HG02884 (cell line): ENCODE results near the gene EIF4H.
A peak's percentile ranks its signal among the peaks of the same experiment; 100 is the strongest.
"Not testable (repeated sequence)": the region's sequence is repeated elsewhere in the genome, so short reads cannot be mapped to it uniquely, and the experiment has no call there.

Experiments used
- ATAC-seq: cut with Tn5 transposase; IDR thresholded peaks from one replicate; pipeline ENCODE4 v1.9.1; 2021; ENCODE audit warnings: mild to moderate bottlenecking, moderate library complexity; ENCODE audit not compliant: unreplicated experiment

Gene EIF4H

GRCh38 chr7:74173866-74174605 is at the start of gene EIF4H:
Gene EIF4H (plus strand): TSS chr7:74174356. CDS start chr7:74174384, 28 bp downstream.
- peak; percentile 68 for ATAC-seq

GRCh38 chr7:74126220-74126880 is 47.8 kb upstream of the EIF4H start:
- no peak for ATAC-seq

GRCh38 chr7:74129887-74130286 is 44.3 kb upstream of the EIF4H start:
- no peak for ATAC-seq

- no peak for ATAC-seq
Observed at GRCh38 chr7:74130518-74130917, 43.6 kb upstream of the EIF4H start.

GRCh38 chr7:74134117-74134620 is 40.0 kb upstream of the EIF4H start:
- no peak for ATAC-seq

GRCh38 chr7:74138334-74138867 is 35.8 kb upstream of the EIF4H start:
- no peak for ATAC-seq

DNA sequence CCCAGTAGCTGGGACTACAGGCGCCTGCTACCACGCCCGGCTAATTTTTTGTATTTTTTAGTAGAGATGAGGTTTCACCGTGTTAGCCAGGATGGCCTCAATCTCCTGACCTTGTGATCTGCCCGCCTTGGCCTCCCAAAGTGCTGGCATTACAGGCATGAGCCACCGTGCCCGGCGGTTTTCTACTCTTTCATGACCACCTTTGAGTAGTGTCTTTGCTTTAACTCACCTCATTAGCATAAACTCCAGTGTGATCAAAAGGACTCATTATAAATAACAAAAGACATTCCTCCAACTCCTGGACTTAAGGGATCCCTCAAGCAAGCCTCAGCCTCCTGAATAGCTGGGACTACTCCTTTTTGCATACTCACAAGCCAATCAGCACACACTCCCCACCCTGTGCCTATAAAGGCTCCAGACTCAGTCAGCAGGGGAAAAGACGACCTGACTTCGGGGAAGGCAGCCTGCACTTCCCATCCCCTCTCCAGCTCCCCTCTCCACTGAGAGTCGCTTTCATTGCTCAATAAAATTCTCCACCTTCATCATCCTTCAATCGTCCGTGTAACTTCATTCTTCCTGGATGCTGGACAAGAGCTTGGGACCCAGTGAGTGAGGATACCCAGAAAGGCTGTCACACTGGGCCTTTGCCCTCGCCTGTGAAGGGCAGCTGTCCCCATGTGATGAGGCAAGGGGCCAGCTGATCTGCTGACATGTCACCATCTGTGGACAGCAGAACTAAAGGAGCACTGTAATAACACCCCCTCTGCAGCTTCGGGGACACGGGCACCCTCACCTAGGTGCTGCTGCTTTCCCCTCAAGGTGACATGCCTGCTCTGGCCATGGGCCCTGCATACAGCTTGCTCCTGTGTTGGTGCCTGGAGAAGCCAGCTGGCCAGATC is 35.0 kb upstream of the EIF4H start:
- no peak for ATAC-seq

DNA sequence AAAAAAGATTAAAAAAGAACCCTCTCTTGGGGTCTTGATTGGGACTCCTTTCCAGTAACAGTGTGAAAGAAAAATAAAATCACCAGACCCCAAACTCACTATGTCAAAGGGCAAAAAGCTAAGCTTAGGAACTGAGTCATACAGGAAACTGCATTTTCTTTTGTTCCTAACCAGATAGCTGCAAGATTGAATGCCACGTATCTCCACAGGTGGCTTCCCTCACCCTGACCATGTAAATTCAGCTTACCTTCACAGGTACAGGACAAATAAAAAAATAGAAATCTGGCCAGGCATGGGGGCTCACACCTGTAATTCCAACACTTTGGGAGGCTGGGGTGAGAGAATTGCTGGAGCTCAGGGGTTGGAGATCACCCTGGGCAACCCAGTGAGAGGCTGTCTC is 32.5 kb upstream of the EIF4H start:
- no peak for ATAC-seq

DNA sequence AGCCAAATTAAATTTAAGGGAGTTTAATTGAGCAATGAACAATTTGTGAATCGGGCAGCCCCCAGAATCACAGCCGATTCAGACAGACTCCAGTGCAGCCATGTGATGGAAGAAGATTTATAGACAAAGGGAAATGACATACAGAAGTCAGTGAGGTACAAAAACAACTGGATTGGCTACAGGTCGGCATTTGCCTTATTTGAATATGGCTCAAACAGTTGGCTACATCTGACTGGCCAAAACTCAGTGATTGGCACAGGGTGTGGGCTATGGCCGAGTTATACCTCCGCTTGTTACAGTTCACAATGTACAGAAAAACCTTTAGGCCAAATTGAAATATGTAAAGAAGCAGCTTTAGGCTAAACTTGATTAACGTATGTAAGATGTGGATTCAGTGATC is 30.8 kb upstream of the EIF4H start:
- no peak for ATAC-seq

DNA sequence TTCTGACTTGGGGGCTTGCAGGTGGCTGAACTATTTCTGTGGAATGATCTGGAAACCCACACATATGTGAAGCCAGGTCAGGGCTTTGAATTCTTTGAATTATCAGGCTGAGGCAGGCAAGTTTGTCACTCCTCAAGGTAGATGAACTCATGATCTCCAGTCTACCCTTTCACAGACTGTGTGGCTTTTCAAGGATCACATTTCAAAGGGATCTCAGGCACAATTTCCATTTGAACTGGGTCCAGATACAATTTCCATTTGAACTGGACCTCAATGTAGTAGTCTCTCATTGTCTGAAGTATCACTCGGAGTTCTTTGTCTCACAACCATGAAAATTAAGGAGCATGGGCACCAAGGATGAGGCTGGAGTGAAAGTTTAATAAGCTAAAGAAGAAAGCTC is 25.7 kb upstream of the EIF4H start:
- ATAC-seq, result no peak

GRCh38 chr7:74149071-74149470 is 25.1 kb upstream of the EIF4H start:
- ATAC-seq, result no peak

DNA sequence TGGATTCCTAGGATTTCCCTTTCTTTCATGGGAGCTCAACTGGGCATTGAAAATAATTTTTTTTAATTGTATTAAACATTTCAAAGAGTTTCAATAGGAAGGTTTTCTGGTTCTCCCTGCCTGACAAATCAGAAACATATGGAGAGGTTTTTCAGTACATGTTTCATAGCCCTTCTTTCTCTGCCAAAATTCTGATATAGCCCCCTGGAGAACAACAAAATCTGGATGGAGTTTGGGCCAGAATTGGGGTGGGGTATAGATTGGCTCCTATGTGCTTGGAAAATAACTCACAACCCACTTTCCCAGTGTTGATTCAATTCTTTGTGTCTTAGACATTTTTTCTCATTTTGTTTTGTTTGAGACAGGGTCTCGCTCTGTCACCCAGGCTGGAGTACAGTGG is 24.6 kb upstream of the EIF4H start:
- no peak for ATAC-seq

GRCh38 chr7:74153736-74154135 is 20.4 kb upstream of the EIF4H start:
- ATAC-seq, result no peak

- ATAC-seq, result no peak
Observed at GRCh38 chr7:74155810-74156395, 18.3 kb upstream of the EIF4H start.

DNA sequence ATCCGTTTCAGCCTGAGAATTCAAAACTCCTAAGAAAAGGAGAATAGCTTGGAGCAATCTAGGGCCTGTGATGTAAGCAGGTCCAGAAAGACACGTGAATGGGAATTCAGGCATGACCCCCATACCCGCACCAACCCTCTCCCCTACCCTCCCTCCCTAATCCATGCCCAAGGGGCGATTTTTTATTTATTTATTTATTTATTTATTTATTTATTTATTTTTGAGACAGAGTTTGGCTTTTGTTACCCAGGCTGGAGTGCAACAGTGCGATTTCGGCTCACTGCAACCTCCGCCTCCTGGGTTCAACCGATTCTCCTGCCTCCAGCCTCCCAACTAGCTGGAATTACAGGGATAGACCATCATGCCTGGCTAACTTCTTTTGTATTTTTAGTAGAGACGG is 16.6 kb upstream of the EIF4H start:
- no peak for ATAC-seq

DNA sequence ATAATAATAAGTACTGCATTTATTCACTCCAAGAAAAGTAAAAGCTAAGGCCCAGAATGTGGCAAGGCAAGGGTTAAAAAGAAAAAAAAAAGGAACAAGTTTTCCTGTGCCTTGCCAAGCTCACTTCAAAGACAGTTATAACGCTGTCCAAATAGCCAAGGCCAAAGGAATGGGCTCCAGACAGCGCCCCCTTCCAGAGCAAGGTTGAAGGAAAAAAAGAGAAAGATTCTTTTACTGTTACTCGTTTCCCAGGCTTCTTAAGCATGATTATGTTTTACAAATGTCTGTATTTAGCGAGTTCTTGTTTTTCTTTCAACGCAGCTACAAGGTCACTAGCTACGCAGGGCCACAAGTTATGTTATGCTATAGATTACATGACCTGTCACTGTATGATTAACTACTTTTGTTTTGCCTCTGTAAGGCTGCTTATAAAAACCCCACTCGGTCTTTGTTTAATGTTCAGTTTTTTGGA is 9.1 kb upstream of the EIF4H start:
- no peak for ATAC-seq

DNA sequence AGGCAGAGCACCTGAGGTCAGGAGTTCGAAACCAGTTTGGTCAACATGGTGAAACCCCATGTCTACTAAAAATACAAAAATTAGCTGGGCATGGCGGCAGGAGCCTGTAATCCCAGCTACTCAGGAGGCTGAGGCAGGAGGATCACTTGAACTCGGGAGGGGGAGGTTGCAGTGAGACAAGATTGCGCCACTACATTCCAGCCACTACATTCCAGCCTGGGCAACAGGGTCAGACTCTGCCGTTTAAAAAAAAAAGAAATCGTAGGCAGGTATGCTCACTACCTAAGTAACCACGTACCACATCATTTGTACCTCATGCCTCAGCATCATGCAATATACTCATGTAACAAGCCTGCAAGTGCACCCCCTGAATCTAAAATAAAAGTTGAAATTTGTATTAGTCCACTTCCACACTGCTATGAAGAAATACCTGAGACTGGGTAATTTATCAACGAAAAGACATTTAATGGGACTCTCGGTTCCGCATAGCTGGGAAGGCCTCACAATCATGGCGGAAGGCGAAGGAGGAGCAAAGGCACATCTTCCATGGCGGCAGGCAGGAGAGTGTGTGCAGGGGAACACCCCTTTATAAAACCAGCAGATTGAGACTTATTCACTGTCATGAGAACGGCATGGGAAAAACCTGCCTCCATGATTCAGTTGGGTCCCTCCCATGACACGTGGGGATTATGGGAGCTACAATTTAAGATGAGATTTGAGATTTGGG is 8.1 kb upstream of the EIF4H start:
- no peak for ATAC-seq

- ATAC-seq, result not testable (repeated sequence)
Observed at GRCh38 chr7:74167324-74167723, 6.8 kb upstream of the EIF4H start.

DNA sequence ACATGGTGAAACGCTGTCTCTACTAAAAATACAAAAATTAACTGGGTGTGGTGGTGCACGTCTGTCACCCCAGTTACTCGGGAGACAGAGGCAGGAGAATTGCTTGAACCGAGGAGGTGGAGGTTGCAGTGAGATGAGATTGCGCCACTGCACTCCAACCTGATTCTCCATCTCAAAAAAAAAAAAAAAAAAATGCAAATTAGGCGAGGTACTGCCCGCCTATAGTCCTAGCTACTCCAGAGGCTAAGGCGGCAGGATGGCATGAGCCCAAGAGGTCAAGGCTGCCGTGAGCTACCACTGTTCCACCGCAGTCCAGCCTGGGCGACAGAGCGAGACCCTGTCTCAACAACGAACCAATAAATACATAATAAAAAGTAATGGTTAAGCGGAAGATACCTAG is 1.1 kb upstream of the EIF4H start:
- no peak for ATAC-seq

- no peak for ATAC-seq
Observed at GRCh38 chr7:74173491-74173865, 678 bp upstream of the EIF4H start.
